CD4-positive, alpha-beta memory T cell (primary cell): ENCODE data around the gene LONP1. TPM values are rescaled to one million over a fixed set of nuclear protein-coding genes. Genes with fewer than 3 reads are reported as not detected.

Experiments used
- CTCF ChIA-PET: fragments of 350-600 bp; sonication (Branson Sonifier 250); formaldehyde crosslinking; loops from one replicate; lab custom pipeline; 2021; ENCODE audit warnings: inconsistent platforms; ENCODE audit not compliant: partially characterized antibody; lab: Charles Lee
- POLR2A ChIA-PET: fragments of 350-600 bp; sonication (Branson Sonifier 250); formaldehyde crosslinking; loops from one replicate; lab custom pipeline; 2021; ENCODE audit not compliant: partially characterized antibody; lab: Charles Lee
- DNase-seq, 5 donors: peaks; one replicate each; pipeline versions ENCODE4 v3.0.0 to v3.0.0-alpha.2; 2020 to 2022; ENCODE audit warnings: mixed read lengths in 1 of 5
- H3K27ac ChIP-seq: one replicate; pipeline ENCODE4 v1.7.0; 2013; ENCODE audit warnings: low read depth, low read length
- H3K27me3 ChIP-seq: 2 replicates; pipeline ENCODE4 v1.7.0; 2013; ENCODE audit warnings: mild to moderate bottlenecking, low read length, moderate library complexity; ENCODE audit not compliant: insufficient read depth
- H3K36me3 ChIP-seq: 2 replicates; pipeline ENCODE4 v1.7.0; 2013; ENCODE audit warnings: mild to moderate bottlenecking, low read length, moderate library complexity; ENCODE audit not compliant: insufficient read depth
- H3K4me1 ChIP-seq: 2 replicates; pipeline ENCODE4 v1.7.0; 2013; ENCODE audit warnings: mild to moderate bottlenecking, low read length, moderate library complexity; ENCODE audit not compliant: insufficient read depth
- H3K4me3 ChIP-seq, 2 donors: one replicate each; pipeline ENCODE4 v1.7.0; 2013; ENCODE audit warnings: low read length in 2 of 2, mild to moderate bottlenecking in 1 of 2
- H3K9me3 ChIP-seq, 2 donors: one replicate each; pipeline ENCODE4 v1.7.0; 2013; ENCODE audit warnings: low read length in 2 of 2, control low read depth in 1 of 2; ENCODE audit not compliant: control insufficient read depth in 1 of 2
- H3K27ac Mint-ChIP-seq, 7 donors: one replicate each; pipeline ENCODE4 v1.8.0; 2020 to 2021; ENCODE audit warnings: mixed read lengths in 7 of 7, mild to moderate bottlenecking in 6 of 7, inconsistent platforms in 3 of 7, moderate library complexity in 3 of 7
- H3K27me3 Mint-ChIP-seq, 2 donors: one replicate each; pipeline ENCODE4 v1.8.0; 2020 to 2021; ENCODE audit warnings: mixed read lengths in 2 of 2
- H3K36me3 Mint-ChIP-seq, 2 donors: one replicate each; pipeline ENCODE4 v1.8.0; 2020 to 2021; ENCODE audit warnings: mixed read lengths in 2 of 2, inconsistent platforms in 1 of 2, mild to moderate bottlenecking in 1 of 2
- H3K4me1 Mint-ChIP-seq, 4 donors: one replicate each; pipeline ENCODE4 v1.8.0; 2020 to 2021; ENCODE audit warnings: mixed read lengths in 4 of 4, mild to moderate bottlenecking in 1 of 4
- H3K4me3 Mint-ChIP-seq, 8 donors: one replicate each; pipeline ENCODE4 v1.8.0; 2020 to 2021; ENCODE audit warnings: mixed read lengths in 8 of 8, mild to moderate bottlenecking in 7 of 8, moderate library complexity in 6 of 8, inconsistent platforms in 3 of 8
- H3K9me3 Mint-ChIP-seq, 8 donors: one replicate each; pipeline ENCODE4 v1.8.0; 2020 to 2021; ENCODE audit warnings: mixed read lengths in 8 of 8, mild to moderate bottlenecking in 5 of 8, inconsistent platforms in 3 of 8, moderate library complexity in 1 of 8
- intact Hi-C: fragments of 100-400 bp; cut with micrococcal nuclease; formaldehyde crosslinking; loops from one replicate; pipeline ENCODE4 v1.15.1; 2023
- polyA plus RNA-seq, 2 donors: library from polyadenylated mRNA; unstranded; fragments of 300-500 nt; fragmentation: Illumina TruSeq; gene quantifications; one replicate each; pipeline ENCODE4 v1.2.3, GENCODE V29; 2021
- total RNA-seq, 2 experiments: library from RNA; stranded (reverse); gene quantifications; one replicate each; pipeline ENCODE4 v1.2.3, GENCODE V29; 2021

The LONP1 gene
- total and polyA plus RNA-seq, 4 experiments from 2014 or later, result 10.9 to 64.7 (median 49.8) TPM

DNA sequence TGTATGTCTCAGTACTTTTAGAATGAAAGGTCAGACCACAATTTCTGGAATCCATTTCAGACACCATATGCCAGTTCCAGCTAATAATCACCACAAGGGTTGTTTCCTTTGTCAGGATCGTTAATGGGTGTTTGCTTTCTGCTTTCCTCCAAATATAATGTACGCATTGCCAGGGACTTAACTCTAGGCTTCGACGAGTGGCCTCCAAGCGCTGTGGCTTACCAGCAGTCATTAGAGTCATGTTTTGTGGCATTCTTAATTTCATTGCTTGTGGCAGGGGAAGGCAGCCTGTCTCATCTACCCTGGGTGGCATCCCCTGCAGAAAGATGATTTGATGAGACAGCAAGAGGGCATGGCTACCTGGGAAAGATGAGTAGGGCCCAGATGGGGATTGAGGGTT lies 74.5 kb downstream of the LONP1 start:
- POLR2A ChIA-PET, result interaction anchor here (2.0 kb wide), 1 partner anchor 23 kb away, joined by 4 read pairs; the partner anchor contains the start of genes SAFB and SAFB2
- no peak for DNase-seq
- H3K27ac ChIP-seq, result no peak overlapping the region
- Mint-ChIP-seq H3K27ac (peak overlapping the region in 3 of 7 donors; percentile 13 to 55 (median 40)), H3K4me3 (no peak overlapping the region), H3K36me3 (peaks cover 63 to 84% of the 10 kb centered on the region in 2 donors), H3K4me1 (peaks cover 17 to 38% (median 24%) of the 10 kb centered on the region in 4 donors), H3K27me3 (no peaks in the 10 kb centered on the region), H3K9me3 (no peaks in the 10 kb centered on the region)
- no peaks in the 10 kb centered on the region for H3K9me3 ChIP-seq
- CTCF ChIA-PET, result no interaction called here
- peaks cover 6% of the 10 kb centered on the region for H3K4me1 ChIP-seq
- peaks cover 81% of the 10 kb centered on the region for H3K36me3 ChIP-seq
- no peaks in the 10 kb centered on the region for H3K27me3 ChIP-seq
- no peak overlapping the region for H3K4me3 ChIP-seq
- intact Hi-C loops, result no loop called here

DNA sequence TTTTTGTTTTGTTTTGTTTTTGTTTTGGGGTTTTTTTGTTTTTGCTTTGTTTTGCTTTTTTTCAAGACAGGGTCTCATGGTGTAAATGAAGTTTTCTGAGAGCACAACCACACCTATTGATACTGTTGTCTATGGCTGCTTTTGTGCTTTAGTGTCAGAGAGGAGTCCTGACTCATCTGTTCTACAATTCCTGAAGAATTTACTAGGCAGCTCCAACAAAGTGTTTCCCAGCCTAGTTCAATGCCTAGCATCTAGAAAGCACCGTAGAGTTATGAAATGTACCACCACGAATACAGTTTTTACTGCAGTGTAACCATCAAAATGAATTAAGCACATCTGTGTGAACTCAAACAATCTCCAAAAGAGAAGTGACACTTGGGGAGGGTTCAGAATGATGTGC lies 75.9 kb downstream of the LONP1 start:
- H3K27ac ChIP-seq, result no peak overlapping the region
- intact Hi-C loops, result no loop called here
- peaks cover 54 to 81% of the 10 kb centered on the region in 2 donors for H3K36me3 Mint-ChIP-seq
- no peak overlapping the region for H3K4me3 Mint-ChIP-seq
- no peaks in the 10 kb centered on the region for H3K27me3 Mint-ChIP-seq
- CTCF ChIA-PET, result no interaction called here
- no peak overlapping the region for H3K4me3 ChIP-seq
- peaks cover 73% of the 10 kb centered on the region for H3K36me3 ChIP-seq
- peaks cover 0 to 1% (median 0%) of the 10 kb centered on the region in 8 donors for H3K9me3 Mint-ChIP-seq
- DNase-seq, result no peak
- no peaks in the 10 kb centered on the region for H3K27me3 ChIP-seq
- peaks cover 7% of the 10 kb centered on the region for H3K4me1 ChIP-seq
- H3K9me3 ChIP-seq, result no peaks in the 10 kb centered on the region
- POLR2A ChIA-PET, result no interaction called here
- H3K27ac Mint-ChIP-seq, result peak overlapping the region in 3 of 7 donors; percentile 21 to 70 (median 57)
- H3K4me1 Mint-ChIP-seq, result peaks cover 17 to 44% (median 27%) of the 10 kb centered on the region in 4 donors

DNA sequence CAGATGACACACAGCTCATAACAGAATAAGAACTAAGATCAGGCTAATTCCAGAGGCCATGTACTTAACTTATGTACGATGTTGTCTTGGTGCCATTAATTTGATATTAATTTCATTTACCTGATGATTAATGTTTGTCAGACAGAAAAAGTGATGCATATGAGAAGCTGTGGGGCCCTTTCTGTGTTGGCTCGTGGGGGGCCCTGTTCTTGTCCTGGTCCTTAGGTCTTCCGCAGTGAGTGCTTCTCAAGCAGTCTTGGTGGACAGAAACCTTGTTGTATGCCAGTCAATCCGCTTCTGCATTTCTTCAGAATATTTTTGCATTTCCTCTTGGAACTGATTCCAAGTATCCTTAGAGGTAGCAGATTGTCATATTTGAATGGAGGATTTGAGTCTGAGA lies 76.9 kb downstream of the LONP1 start:
- Mint-ChIP-seq H3K27me3 (no peaks in the 10 kb centered on the region), H3K4me1 (peaks cover 17 to 44% (median 27%) of the 10 kb centered on the region in 4 donors), H3K4me3 (peak overlapping the region in 1 of 8 donors; percentile 4), H3K36me3 (peaks cover 49 to 75% of the 10 kb centered on the region in 2 donors), H3K27ac (peak overlapping the region in 1 of 7 donors; percentile 43), H3K9me3 (peaks cover 0 to 1% (median 0%) of the 10 kb centered on the region in 8 donors)
- POLR2A ChIA-PET, result no interaction called here
- intact Hi-C loops, result no loop called here
- peaks cover 68% of the 10 kb centered on the region for H3K36me3 ChIP-seq
- H3K4me1 ChIP-seq, result peaks cover 11% of the 10 kb centered on the region
- no peak overlapping the region for H3K27ac ChIP-seq
- CTCF ChIA-PET, result interaction anchor here (0.6 to 1.0 kb wide), 2 partner anchors 18 to 44 kb away, joined by 3 read pairs; no protein-coding TSS in a partner anchor
- no peak for DNase-seq
- no peaks in the 10 kb centered on the region for H3K27me3 ChIP-seq
- H3K9me3 ChIP-seq, result no peaks in the 10 kb centered on the region
- H3K4me3 ChIP-seq, result no peak overlapping the region

DNA sequence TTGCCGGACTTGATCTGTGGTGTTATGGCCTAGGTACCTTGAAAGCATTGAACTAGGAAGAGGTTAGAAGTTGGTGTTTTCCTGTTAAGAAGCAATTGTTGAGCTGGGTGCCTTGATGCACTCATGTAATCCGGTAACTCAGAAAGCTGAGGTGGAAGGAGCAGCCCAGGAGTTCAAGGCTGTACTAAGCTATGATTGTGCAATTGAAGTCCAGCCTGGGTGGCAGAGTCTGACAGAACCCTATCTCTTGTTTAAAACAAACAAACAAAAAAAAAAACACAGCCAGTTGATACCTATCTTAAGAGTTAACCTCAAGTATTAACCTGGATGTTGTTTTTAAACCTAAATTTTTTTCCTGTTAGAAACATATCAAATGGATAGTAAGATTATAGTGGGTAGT lies 77.7 kb downstream of the LONP1 start:
- no peak for DNase-seq
- ChIA-PET CTCF (interaction anchor here (1.0 kb wide), 1 partner anchor 45 kb away, joined by 3 read pairs; no protein-coding TSS in a partner anchor), POLR2A (no interaction called here)
- Histone ChIP-seq H3K9me3 (no peaks in the 10 kb centered on the region), H3K4me1 (peaks cover 18% of the 10 kb centered on the region), H3K4me3 (no peak overlapping the region), H3K36me3 (peaks cover 63% of the 10 kb centered on the region), H3K27ac (no peak overlapping the region), H3K27me3 (no peaks in the 10 kb centered on the region)
- Mint-ChIP-seq H3K4me3 (no peak overlapping the region), H3K4me1 (peaks cover 24 to 52% (median 34%) of the 10 kb centered on the region in 4 donors), H3K9me3 (peaks cover 0 to 1% (median 0%) of the 10 kb centered on the region in 8 donors), H3K36me3 (peaks cover 40 to 72% of the 10 kb centered on the region in 2 donors), H3K27ac (peak overlapping the region in 2 of 7 donors; percentile 50 to 57), H3K27me3 (no peaks in the 10 kb centered on the region)
- intact Hi-C loops, result no loop called here

Other genes with a start within 250 kb of the LONP1 start
- 1 to 10 TPM; 1.4 TPM for gene TINCR, start 152.2 kb downstream of the LONP1 start, total RNA-seq
- under 1 TPM in 1 of 2 donors, not detected in 1; 0.20 TPM for gene TINCR, start 152.2 kb downstream of the LONP1 start, polyA plus RNA-seq
- 100 to 1,000 TPM; 257 to 263 TPM for gene SAFB2, start 97.4 kb downstream of the LONP1 start, total RNA-seq
- gene SAFB2, start 97.4 kb downstream of the LONP1 start, polyA plus RNA-seq, result 10 to 100 TPM; 16.6 to 65.4 TPM
- 100 to 1,000 TPM; 202 to 211 TPM for gene SAFB, start 97.1 kb downstream of the LONP1 start, total RNA-seq
- 100 to 1,000 TPM in 1 of 2 donors, 10 to 100 TPM in 1; 14.6 to 117 TPM for gene SAFB, start 97.1 kb downstream of the LONP1 start, polyA plus RNA-seq
- 10 to 100 TPM; 40.5 to 41.1 TPM for gene MICOS13, start 39.6 kb downstream of the LONP1 start, total RNA-seq
- gene MICOS13, start 39.6 kb downstream of the LONP1 start, polyA plus RNA-seq, result 100 to 1,000 TPM; 114 TPM
- gene HSD11B1L, start 39.1 kb downstream of the LONP1 start, total RNA-seq, result 1 to 10 TPM; 3.5 to 4.8 TPM
- 1 to 10 TPM; 2.9 to 4.3 TPM for gene HSD11B1L, start 39.1 kb downstream of the LONP1 start, polyA plus RNA-seq
- gene RPL36, start 29.9 kb downstream of the LONP1 start, total RNA-seq, result 1,000 to 10,000 TPM; 1,675 to 1,762 TPM
- 1,000 to 10,000 TPM; 1,862 to 2,485 TPM for gene RPL36, start 29.9 kb downstream of the LONP1 start, polyA plus RNA-seq
- not detected for gene CATSPERD, start 491 bp upstream of the LONP1 start, total RNA-seq
- gene CATSPERD, start 491 bp upstream of the LONP1 start, polyA plus RNA-seq, result not detected
- gene PRR22, start 64.6 kb upstream of the LONP1 start, total RNA-seq, result 1 to 10 TPM; 5.9 to 6.6 TPM
- gene PRR22, start 64.6 kb upstream of the LONP1 start, polyA plus RNA-seq, result not detected
- 10 to 100 TPM; 58.7 to 72.9 TPM for gene DUS3L, start 71.0 kb upstream of the LONP1 start, total RNA-seq
- gene DUS3L, start 71.0 kb upstream of the LONP1 start, polyA plus RNA-seq, result 10 to 100 TPM; 34.2 to 36.7 TPM
- under 1 TPM; 0.61 to 0.91 TPM for gene NRTN, start 84.9 kb upstream of the LONP1 start, total RNA-seq
- gene NRTN, start 84.9 kb upstream of the LONP1 start, polyA plus RNA-seq, result under 1 TPM; 0.34 to 0.42 TPM
- gene FUT6, start 119.6 kb upstream of the LONP1 start, total RNA-seq, result not detected
- not detected for gene FUT6, start 119.6 kb upstream of the LONP1 start, polyA plus RNA-seq
- gene FUT3, start 131.3 kb upstream of the LONP1 start, total RNA-seq, result under 1 TPM in 1 of 2 experiments, not detected in 1; 0.15 TPM
- not detected for gene FUT3, start 131.3 kb upstream of the LONP1 start, polyA plus RNA-seq
- gene FUT5, start 150.4 kb upstream of the LONP1 start, total RNA-seq, result under 1 TPM in 1 of 2 experiments, not detected in 1; 0.17 TPM
- gene FUT5, start 150.4 kb upstream of the LONP1 start, polyA plus RNA-seq, result not detected
- 100 to 1,000 TPM; 139 to 153 TPM for gene NDUFA11, start 183.6 kb upstream of the LONP1 start, total RNA-seq
- gene NDUFA11, start 183.6 kb upstream of the LONP1 start, polyA plus RNA-seq, result 100 to 1,000 TPM; 330 to 388 TPM
- 10 to 100 TPM; 36.6 to 37.5 TPM for gene VMAC, start 184.7 kb upstream of the LONP1 start, total RNA-seq
- gene VMAC, start 184.7 kb upstream of the LONP1 start, polyA plus RNA-seq, result 1 to 10 TPM; 5.6 to 6.3 TPM
- gene CAPS, start 194.1 kb upstream of the LONP1 start, total RNA-seq, result 10 to 100 TPM; 65.0 to 68.0 TPM
- 1 to 10 TPM; 1.7 to 4.3 TPM for gene CAPS, start 194.1 kb upstream of the LONP1 start, polyA plus RNA-seq